Kidney (tissue), 14 donors: Measurements from ENCODE around the gene WSCD2. TPM values are rescaled to one million over a fixed set of nuclear protein-coding genes. Genes with fewer than 3 reads are reported as not detected.

Experiments used
- DNase-seq, 5 donors: peaks; one replicate each; pipeline ENCODE4 v3.0.0-alpha.2; 2013 to 2020
- FAIRE-seq: peaks from 2 replicates; lab custom pipeline; 2012; peaks lifted over from hg19 to GRCh38; lab: Jason Lieb, UNC
- H3K27ac ChIP-seq, 2 donors: one replicate each; pipeline ENCODE4 v1.7.0; 2013; ENCODE audit warnings: low read depth in 2 of 2, low read length in 2 of 2, inconsistent platforms in 1 of 2
- H3K27me3 ChIP-seq: one replicate; pipeline ENCODE4 v1.7.1; 2013; ENCODE audit warnings: low read length, inconsistent platforms; ENCODE audit not compliant: control insufficient read depth, insufficient read depth
- H3K36me3 ChIP-seq, 3 donors: one replicate each; pipeline versions ENCODE4 v1.7.0 to v1.7.1; 2013; ENCODE audit warnings: low read length in 3 of 3, control low read depth in 1 of 3, inconsistent platforms in 1 of 3; ENCODE audit not compliant: insufficient read depth in 3 of 3, control insufficient read depth in 2 of 3
- H3K4me1 ChIP-seq, 3 donors: one replicate each; pipeline versions ENCODE4 v1.7.0 to v1.7.1; 2013; ENCODE audit warnings: low read length in 3 of 3, inconsistent platforms in 1 of 3, low read depth in 1 of 3; ENCODE audit not compliant: control insufficient read depth in 2 of 3, insufficient read depth in 2 of 3
- H3K4me3 ChIP-seq, 3 donors: one replicate each; pipeline versions ENCODE4 v1.7.0 to v1.8.1; 2013; ENCODE audit warnings: low read length in 3 of 3, control low read depth in 1 of 3, inconsistent platforms in 1 of 3
- H3K9ac ChIP-seq, 3 donors: one replicate each; pipeline versions ENCODE4 v1.7.0 to v1.7.1; 2013; ENCODE audit warnings: low read length in 3 of 3, control low read depth in 1 of 3, inconsistent platforms in 1 of 3
- H3K9me3 ChIP-seq, 3 donors: one replicate each; pipeline versions ENCODE4 v1.7.0 to v1.7.1; 2013; ENCODE audit warnings: low read length in 3 of 3, control low read depth in 1 of 3, inconsistent platforms in 1 of 3; ENCODE audit not compliant: control insufficient read depth in 2 of 3, insufficient read depth in 1 of 3
- intact Hi-C: fragments of 100-400 bp; cut with DNase I; formaldehyde crosslinking; loops from one replicate; pipeline ENCODE4 v1.11.1; 2022
- polyA plus RNA-seq: library from polyadenylated mRNA; stranded (reverse); fragments of 350-450 nt; fragmentation: Illumina TruSeq; extraction: RNeasy Lipid Tissue Mini Kit (QIAGEN cat#74804); gene quantifications from one replicate; pipeline ENCODE4 v1.2.3, GENCODE V29; 2014; ENCODE audit warnings: low read depth, low replicate concordance; ENCODE audit not compliant: insufficient read depth
- total RNA-seq: library from RNA; stranded (reverse); fragmentation: NEBNext Ultra II Directional; extraction: Animal tissue kit (Norgen Biotek cat#: 25700); gene quantifications from one replicate; pipeline ENCODE4 v1.2.1, GENCODE V29; 2021
- TF ChIP-seq, protein P1 (sequence below): IDR thresholded peaks from 3 replicates; pipeline ENCODE4 v1.5.1; 2012; ENCODE audit warnings: mild to moderate bottlenecking, moderate library complexity, borderline replicate concordance; ENCODE audit not compliant: insufficient read depth; ENCODE audit errors: extremely low read depth
- donor health status: control.
- donor health status: control.
- donor health status: control.
- donor health status: control.
- donor health status: control.
- donor health status: DM: yes; HTN: yes; CAD: no.
- donor health status: Normal renal cell carcinoma (clear cell type).

WSCD2 gene
- total and polyA plus RNA-seq, 2 donors from 2014 or later: 1.6 to 2.0 TPM

DNA sequence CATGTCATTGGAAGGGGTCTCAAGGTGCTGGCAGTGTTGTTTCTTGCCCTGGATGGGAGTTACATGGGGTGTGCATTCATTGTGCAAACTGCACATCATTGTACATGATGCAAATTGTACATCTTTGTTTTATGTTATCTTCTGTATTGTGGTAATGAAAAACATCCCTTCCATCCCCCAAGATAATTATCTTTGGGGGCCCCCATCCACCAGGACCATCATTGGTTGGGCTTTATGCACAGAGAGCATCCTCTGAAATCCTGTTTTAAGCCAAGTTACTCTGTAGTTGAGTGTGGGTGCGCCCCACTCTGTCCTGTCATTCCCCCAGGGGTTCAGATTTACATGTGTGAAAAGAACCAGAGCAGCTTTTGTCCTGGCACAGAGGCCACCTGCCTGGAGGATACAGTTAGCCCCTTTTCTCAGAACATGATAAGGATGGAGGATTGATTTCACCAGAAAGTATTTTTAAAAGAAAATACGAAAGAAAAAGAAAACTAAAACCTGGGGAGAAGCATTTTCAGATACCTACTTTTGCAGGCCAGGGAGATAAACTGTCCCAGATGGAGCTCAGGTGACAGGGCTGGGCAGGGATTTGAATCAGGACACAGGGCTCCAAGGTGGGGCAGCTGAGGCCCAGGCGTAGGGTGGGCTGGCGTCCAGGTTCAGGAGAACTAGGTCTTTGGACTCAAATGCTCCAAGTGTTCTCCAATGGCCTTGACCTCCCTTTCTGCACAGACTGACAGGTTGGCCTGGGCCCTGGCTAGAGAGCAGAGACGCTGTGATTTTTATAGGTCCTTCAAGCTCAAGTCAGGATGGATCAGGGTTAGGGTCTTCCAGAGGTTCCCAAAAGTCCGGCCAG, 17.2 kb downstream of the WSCD2 start:
- no peaks in the 10 kb centered on the region for H3K36me3 ChIP-seq
- intact Hi-C loops: no loop called here
- H3K27me3 ChIP-seq: no peaks in the 10 kb centered on the region
- H3K27ac ChIP-seq: no peak overlapping the region
- DNase-seq (no peak), FAIRE-seq (no peak)
- H3K4me3 ChIP-seq: no peak overlapping the region
- H3K9me3 ChIP-seq: no peaks in the 10 kb centered on the region
- TF ChIP-seq, protein P1, sequence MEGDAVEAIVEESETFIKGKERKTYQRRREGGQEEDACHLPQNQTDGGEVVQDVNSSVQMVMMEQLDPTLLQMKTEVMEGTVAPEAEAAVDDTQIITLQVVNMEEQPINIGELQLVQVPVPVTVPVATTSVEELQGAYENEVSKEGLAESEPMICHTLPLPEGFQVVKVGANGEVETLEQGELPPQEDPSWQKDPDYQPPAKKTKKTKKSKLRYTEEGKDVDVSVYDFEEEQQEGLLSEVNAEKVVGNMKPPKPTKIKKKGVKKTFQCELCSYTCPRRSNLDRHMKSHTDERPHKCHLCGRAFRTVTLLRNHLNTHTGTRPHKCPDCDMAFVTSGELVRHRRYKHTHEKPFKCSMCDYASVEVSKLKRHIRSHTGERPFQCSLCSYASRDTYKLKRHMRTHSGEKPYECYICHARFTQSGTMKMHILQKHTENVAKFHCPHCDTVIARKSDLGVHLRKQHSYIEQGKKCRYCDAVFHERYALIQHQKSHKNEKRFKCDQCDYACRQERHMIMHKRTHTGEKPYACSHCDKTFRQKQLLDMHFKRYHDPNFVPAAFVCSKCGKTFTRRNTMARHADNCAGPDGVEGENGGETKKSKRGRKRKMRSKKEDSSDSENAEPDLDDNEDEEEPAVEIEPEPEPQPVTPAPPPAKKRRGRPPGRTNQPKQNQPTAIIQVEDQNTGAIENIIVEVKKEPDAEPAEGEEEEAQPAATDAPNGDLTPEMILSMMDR: no peak
- H3K9ac ChIP-seq: no peak overlapping the region
- no peaks in the 10 kb centered on the region for H3K4me1 ChIP-seq

DNA sequence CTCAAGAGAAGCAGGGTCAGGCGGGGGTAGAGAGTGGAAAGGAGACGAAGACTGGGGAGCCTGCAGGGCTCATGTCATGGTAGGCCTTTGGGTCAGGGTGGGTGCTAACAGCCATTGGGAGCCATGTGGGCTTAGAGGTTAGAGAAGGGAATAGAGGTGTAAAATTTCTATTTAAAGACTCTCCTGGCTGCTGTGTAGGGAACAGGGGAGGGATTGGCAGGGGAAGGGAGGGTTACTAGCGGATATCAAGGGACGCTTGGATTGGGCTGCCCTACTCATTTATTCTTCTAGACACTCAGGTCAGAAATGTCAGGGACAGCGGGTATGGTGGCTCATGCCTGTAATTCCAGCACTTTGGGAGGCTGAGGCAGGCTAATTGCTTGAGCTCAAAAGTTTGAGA, 18.2 kb downstream of the WSCD2 start:
- Histone ChIP-seq H3K9me3 (no peaks in the 10 kb centered on the region), H3K9ac (no peak overlapping the region), H3K27me3 (no peaks in the 10 kb centered on the region), H3K4me1 (no peaks in the 10 kb centered on the region), H3K4me3 (no peak overlapping the region), H3K27ac (no peak overlapping the region), H3K36me3 (no peaks in the 10 kb centered on the region)
- FAIRE-seq (no peak), DNase-seq (no peak)
- TF ChIP-seq, protein P1: no peak
- intact Hi-C loops: no loop called here

DNA sequence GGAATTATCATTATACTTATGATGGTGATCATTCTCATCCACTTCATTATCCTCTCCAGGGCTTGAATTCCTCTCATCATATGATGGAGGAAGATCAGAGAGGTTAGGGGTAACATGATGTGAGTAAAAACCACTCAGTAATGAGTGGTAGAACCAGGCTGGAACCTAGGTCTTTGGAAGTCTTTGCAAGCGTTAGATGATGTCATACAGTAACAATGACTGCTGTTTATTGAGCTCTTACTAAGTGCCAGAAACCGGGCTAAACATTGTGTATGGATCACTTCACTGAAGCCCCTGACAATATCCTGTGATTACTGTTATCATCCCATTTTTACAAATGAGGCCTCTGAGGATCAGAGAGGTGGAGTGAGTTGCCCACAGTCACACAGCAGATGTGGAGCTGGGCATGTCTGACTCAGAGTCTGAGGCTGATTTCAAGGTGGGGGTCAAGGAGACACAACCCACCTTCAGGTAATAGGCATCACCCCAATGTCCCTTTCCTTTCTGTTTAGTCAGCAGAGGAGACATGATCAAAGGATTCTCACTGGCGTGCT, 19.5 kb downstream of the WSCD2 start:
- TF ChIP-seq, protein P1: no peak
- no peak overlapping the region for H3K27ac ChIP-seq
- H3K4me1 ChIP-seq: no peaks in the 10 kb centered on the region
- H3K9ac ChIP-seq: no peak overlapping the region
- no peaks in the 10 kb centered on the region for H3K36me3 ChIP-seq
- intact Hi-C loops: no loop called here
- H3K9me3 ChIP-seq: no peaks in the 10 kb centered on the region
- H3K27me3 ChIP-seq: no peaks in the 10 kb centered on the region
- H3K4me3 ChIP-seq: no peak overlapping the region
- DNase-seq (no peak), FAIRE-seq (no peak)
